Naive thymus-derived CD4-positive, alpha-beta T cell (primary cell): ENCODE data around the gene NEU1. TPM values are rescaled to one million over a fixed set of nuclear protein-coding genes. Genes with fewer than 3 reads are reported as not detected.
"Not testable (repeated sequence)": the region's sequence is repeated elsewhere in the genome, so short reads cannot be mapped to it uniquely, and the experiment has no call there.

Source experiments
- ATAC-seq: fragments of 150-1000 bp; cut with Tn5 transposase; 2 replicates; pipeline ENCODE4 v1.10.0; 2021; ENCODE audit warnings: mild to moderate bottlenecking, moderate library complexity
- CTCF ChIA-PET: fragments of 350-600 bp; sonication (Branson Sonifier 250); formaldehyde crosslinking; loops from one replicate; lab custom pipeline; 2021; ENCODE audit warnings: antibody characterized with exemption; lab: Charles Lee
- POLR2A ChIA-PET: fragments of 350-600 bp; sonication (Branson Sonifier 250); formaldehyde crosslinking; loops from one replicate; lab custom pipeline; 2021; ENCODE audit warnings: antibody characterized with exemption, inconsistent platforms; lab: Charles Lee
- DNase-seq, 9 donors: peaks; one replicate each; pipeline versions ENCODE4 v3.0.0 to v3.0.0-alpha.2; 2020 to 2022; ENCODE audit warnings: mixed read lengths in 1 of 9
- H3K27ac ChIP-seq: one replicate; pipeline ENCODE4 v1.7.0; 2013; ENCODE audit warnings: mild to moderate bottlenecking, low read depth, low read length, moderate library complexity
- H3K27me3 ChIP-seq, 2 donors: one replicate each; pipeline ENCODE4 v1.7.0; 2013; ENCODE audit warnings: low read length in 2 of 2, mild to moderate bottlenecking in 2 of 2, moderate library complexity in 2 of 2; ENCODE audit not compliant: control insufficient read depth in 2 of 2, insufficient read depth in 2 of 2
- H3K36me3 ChIP-seq, 3 experiments: 1 replicate in 2 of 3; 2 replicates in 1 of 3; pipeline ENCODE4 v1.7.0; 2013; ENCODE audit warnings: low read length in 3 of 3, mild to moderate bottlenecking in 3 of 3, moderate library complexity in 1 of 3; ENCODE audit not compliant: insufficient read depth in 3 of 3, control insufficient read depth in 2 of 3
- H3K4me1 ChIP-seq, 2 donors: one replicate each; pipeline ENCODE4 v1.7.0; 2013; ENCODE audit warnings: low read length in 2 of 2, mild to moderate bottlenecking in 2 of 2, moderate library complexity in 1 of 2; ENCODE audit not compliant: control insufficient read depth in 2 of 2, insufficient read depth in 2 of 2
- H3K4me3 ChIP-seq: 2 replicates; pipeline ENCODE4 v1.7.0; 2013; ENCODE audit warnings: mild to moderate bottlenecking, low read length
- H3K9me3 ChIP-seq, 3 experiments: 1 replicate in 2 of 3; 2 replicates in 1 of 3; pipeline ENCODE4 v1.7.0; 2013; ENCODE audit warnings: low read length in 3 of 3; ENCODE audit not compliant: control insufficient read depth in 2 of 3
- H3K27ac Mint-ChIP-seq, 9 donors: one replicate each; pipeline ENCODE4 v1.8.0; 2020 to 2022; ENCODE audit warnings: mixed read lengths in 9 of 9, mild to moderate bottlenecking in 8 of 9, moderate library complexity in 5 of 9, inconsistent platforms in 2 of 9
- H3K27me3 Mint-ChIP-seq, 5 donors: one replicate each; pipeline ENCODE4 v1.8.0; 2021 to 2022; ENCODE audit warnings: mixed read lengths in 5 of 5, mild to moderate bottlenecking in 1 of 5
- H3K36me3 Mint-ChIP-seq, 5 donors: one replicate each; pipeline ENCODE4 v1.8.0; 2020 to 2022; ENCODE audit warnings: mixed read lengths in 5 of 5, mild to moderate bottlenecking in 3 of 5, inconsistent platforms in 1 of 5
- H3K4me1 Mint-ChIP-seq, 7 donors: one replicate each; pipeline ENCODE4 v1.8.0; 2020 to 2022; ENCODE audit warnings: mixed read lengths in 7 of 7, mild to moderate bottlenecking in 3 of 7, inconsistent platforms in 1 of 7
- H3K4me3 Mint-ChIP-seq, 10 donors: one replicate each; pipeline ENCODE4 v1.8.0; 2020 to 2022; ENCODE audit warnings: mild to moderate bottlenecking in 10 of 10, mixed read lengths in 10 of 10, moderate library complexity in 6 of 10, inconsistent platforms in 2 of 10
- H3K9me3 Mint-ChIP-seq, 11 donors: one replicate each; pipeline ENCODE4 v1.8.0; 2020 to 2022; ENCODE audit warnings: mixed read lengths in 11 of 11, mild to moderate bottlenecking in 4 of 11, inconsistent platforms in 1 of 11, moderate library complexity in 1 of 11
- intact Hi-C, 2 donors: fragments of 100-400 bp; cut with micrococcal nuclease; formaldehyde crosslinking; loops; one replicate each; pipeline ENCODE4 v1.15.1; 2023
- polyA plus RNA-seq, 2 donors: library from polyadenylated mRNA; unstranded; fragments of 300-500 nt; fragmentation: Illumina TruSeq; gene quantifications; one replicate each; pipeline ENCODE4 v1.2.3, GENCODE V29; 2021
- total RNA-seq, 6 experiments: library from RNA in 5 of 6; stranded (reverse) in 5 of 6; gene quantifications; 1 replicate in 5 of 6; 2 replicates in 1 of 6; pipeline ENCODE4 v1.2.3 and lab custom pipeline; 2021 to 2026

NEU1 gene
- total and polyA plus RNA-seq, 7 experiments from 2014 or later = 13.6 to 35.0 (median 19.9) TPM

DNA sequence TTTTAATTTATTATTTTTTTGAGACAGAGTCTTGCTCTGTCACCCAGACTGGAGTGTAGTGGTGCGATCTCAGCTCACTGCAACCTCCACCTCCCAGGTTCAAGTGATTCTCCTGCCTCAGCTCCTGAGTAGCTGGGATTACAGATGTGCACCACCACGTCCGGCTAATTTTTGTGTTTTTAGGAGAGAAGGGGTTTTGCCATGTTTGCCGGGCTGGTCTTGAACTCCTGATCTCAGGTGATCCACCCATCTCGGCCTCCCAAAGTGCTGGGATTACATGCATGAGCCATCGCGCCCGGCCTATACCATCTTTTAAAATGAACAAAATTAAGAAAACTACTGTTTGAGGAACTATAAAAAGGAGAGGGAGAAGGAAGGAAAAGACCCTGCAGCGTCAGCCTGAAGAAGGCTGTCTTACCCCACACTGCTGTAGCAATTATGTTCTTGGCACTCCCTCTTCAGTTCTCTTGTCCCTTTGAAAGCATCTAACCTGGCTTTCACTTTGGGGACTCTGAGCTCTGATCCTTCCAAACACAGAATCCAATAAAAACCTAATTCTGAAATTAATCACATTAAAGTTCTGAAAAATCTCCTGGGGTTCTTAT lies 38.9 kb downstream of the NEU1 start:
- ChIA-PET CTCF (interaction anchor here (1.3 kb wide), 1 partner anchor 94 kb away, joined by 6 read pairs; the partner anchor contains the start of gene DDAH2), POLR2A (interaction anchor here (0.6 to 1.7 kb wide), 3 partner anchors 12 to 86 kb away, joined by 3 to 5 read pairs (median 4); no protein-coding TSS in a partner anchor)
- not testable (repeated sequence) for H3K27me3 ChIP-seq, DNase-seq, H3K36me3 Mint-ChIP-seq, H3K27ac ChIP-seq, ATAC-seq, H3K4me3 ChIP-seq, H3K27me3 Mint-ChIP-seq, H3K36me3 ChIP-seq, H3K9me3 Mint-ChIP-seq, H3K9me3 ChIP-seq
- intact Hi-C loops = loop anchor here in 1 of 2 donors (10.0 kb wide), 1 partner anchor 371 kb away; the partner anchor contains the start of genes GPSM3 and PBX2
- H3K4me3 Mint-ChIP-seq = peak overlapping the region in 5 of 10 donors; percentile 29 to 42 (median 34)
- H3K4me1 Mint-ChIP-seq = peaks cover 11 to 60% (median 52%) of the 10 kb centered on the region in 7 donors
- peak overlapping the region in 6 of 9 donors; percentile 28 to 93 (median 46) for H3K27ac Mint-ChIP-seq
- H3K4me1 ChIP-seq = peaks cover 18 to 22% of the 10 kb centered on the region in 2 donors

DNA sequence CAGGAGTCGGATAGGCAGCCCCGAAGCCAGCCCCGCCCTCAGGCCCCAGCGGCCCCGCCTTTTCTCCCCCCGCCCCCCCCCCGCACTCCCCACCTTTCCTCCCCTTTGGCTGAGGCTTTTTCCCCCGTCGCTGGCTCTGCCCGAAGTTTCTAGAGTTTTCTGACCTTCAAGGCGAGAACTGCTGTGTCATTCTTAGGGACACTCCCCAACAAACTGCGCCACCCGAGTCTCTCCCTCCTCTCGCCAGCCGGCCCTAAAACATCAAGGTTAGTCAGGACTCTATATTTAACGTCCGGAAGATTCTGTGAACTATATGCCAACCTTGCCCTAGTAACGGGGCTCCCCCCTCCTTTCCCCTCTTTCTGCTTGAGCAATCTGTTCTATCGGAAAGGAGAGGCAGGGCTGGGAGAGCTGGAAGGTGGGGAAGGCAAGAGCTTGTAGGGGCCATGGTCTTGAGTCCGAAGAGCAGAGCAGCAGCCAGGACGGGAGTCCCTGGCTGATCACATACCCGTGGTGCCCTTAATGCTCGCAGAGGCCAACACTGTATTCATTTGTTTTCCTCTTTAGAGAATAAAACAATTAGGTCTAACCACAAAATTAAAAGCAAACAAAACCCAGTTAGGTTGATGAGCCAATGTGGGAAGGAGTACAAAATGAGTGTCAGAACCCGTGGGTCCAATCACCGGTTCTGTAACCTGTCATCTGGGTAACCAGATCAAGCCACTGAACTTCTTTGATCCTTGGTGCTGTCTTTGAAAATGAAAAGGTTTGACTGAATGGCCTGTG lies 40.4 kb downstream of the NEU1 start:
- intact Hi-C loops = loop anchor here (1.0 to 10.0 kb wide), 2 partner anchors 157 to 373 kb away; partner anchors contain the start of genes GPSM3 (in 1 of the 2) and PBX2 (in 1 of the 2)
- ChIA-PET CTCF (interaction anchor here (0.6 to 1.3 kb wide), 2 partner anchors 67 to 92 kb away, joined by 3 to 6 read pairs; partner anchors contain the start of gene DDAH2), POLR2A (interaction anchor here (0.6 to 1.7 kb wide), 12 partner anchors 11 to 281 kb away, joined by 3 to 6 read pairs (median 4); partner anchors contain the start of genes ABHD16A, C6orf47, DDX39B and LY6G5C)

DNA sequence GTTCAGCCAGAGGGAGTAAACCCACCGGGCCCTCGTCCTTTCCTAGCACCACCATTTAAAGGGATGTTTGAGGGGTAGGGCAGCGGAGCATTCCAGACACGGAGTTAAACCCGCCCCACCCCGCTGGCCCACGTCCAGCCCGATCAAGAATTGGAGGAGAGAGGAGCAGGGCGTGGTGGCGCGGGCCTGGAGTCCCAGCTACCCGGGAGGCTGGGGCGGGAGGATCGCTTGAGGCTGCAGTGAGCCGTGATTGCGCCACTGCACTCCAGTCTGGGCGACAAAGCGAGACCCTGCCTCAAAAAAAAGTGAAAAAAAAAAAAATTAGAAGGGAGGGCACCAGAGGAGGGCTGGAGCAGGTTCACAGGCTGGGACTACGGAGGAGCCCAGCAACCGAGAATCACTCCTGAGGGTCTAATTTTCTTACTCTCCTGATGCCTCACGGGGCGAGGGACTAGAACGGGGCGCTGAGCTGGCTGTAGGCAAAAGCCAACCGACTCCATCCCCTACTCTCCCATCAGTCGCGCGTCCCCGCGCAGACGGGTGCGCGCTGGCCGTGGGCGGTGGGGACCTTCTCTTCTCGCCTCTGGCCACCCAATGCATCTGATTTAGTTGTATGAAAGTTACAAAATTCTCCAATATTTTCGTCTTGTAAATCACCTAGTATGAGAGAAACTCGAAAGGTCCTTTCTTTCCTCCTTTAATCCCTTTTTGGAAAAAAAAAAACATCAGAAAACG lies 41.2 kb downstream of the NEU1 start:
- Mint-ChIP-seq H3K36me3 (peaks cover 0 to 13% (median 0%) of the 10 kb centered on the region in 5 donors), H3K9me3 (no peaks in the 10 kb centered on the region), H3K27ac (peak overlapping the region; percentile 87 to 98 (median 94)), H3K4me1 (peaks cover 5 to 64% (median 54%) of the 10 kb centered on the region in 7 donors), H3K4me3 (peak overlapping the region; percentile 92 to 98 (median 94)), H3K27me3 (no peaks in the 10 kb centered on the region)
- POLR2A ChIA-PET = interaction anchor here (0.6 to 1.4 kb wide), 5 partner anchors 83 to 280 kb away, joined by 3 to 5 read pairs (median 4); partner anchors contain the start of genes ABHD16A, DDX39B and LY6G5C
- CTCF ChIA-PET = interaction anchor here (0.6 kb wide), 2 partner anchors 66 to 83 kb away, joined by 3 read pairs; no protein-coding TSS in a partner anchor
- DNase-seq (peak in 1 of 9 donors; percentile 79), ATAC-seq (peak; percentile 34)
- intact Hi-C loops = loop anchor here (1.0 to 10.0 kb wide), 2 partner anchors 156 to 373 kb away; partner anchors contain the start of genes GPSM3 (in 1 of the 2) and PBX2 (in 1 of the 2)
- Histone ChIP-seq H3K27ac (peak overlapping the region; percentile 81), H3K4me3 (peak overlapping the region; percentile 92), H3K9me3 (no peaks in the 10 kb centered on the region), H3K4me1 (peaks cover 21 to 23% of the 10 kb centered on the region in 2 donors), H3K27me3 (no peaks in the 10 kb centered on the region), H3K36me3 (no peaks in the 10 kb centered on the region)

More for the DNA sequence above, 40.4 kb downstream of the NEU1 start:
- peak overlapping the region; percentile 87 to 98 (median 94) for H3K27ac Mint-ChIP-seq
- Histone ChIP-seq H3K4me1 (peaks cover 24 to 27% of the 10 kb centered on the region in 2 donors), H3K4me3 (peak overlapping the region; percentile 92), H3K36me3 (no peaks in the 10 kb centered on the region), H3K9me3 (no peaks in the 10 kb centered on the region), H3K27ac (peak overlapping the region; percentile 81), H3K27me3 (no peaks in the 10 kb centered on the region)
- peaks cover 0 to 13% (median 0%) of the 10 kb centered on the region in 5 donors for H3K36me3 Mint-ChIP-seq
- H3K9me3 Mint-ChIP-seq = no peaks in the 10 kb centered on the region
- DNase-seq = peak in 8 of 9 donors; percentile 46 to 72 (median 58)
- peak overlapping the region; percentile 92 to 98 (median 94) for H3K4me3 Mint-ChIP-seq
- H3K27me3 Mint-ChIP-seq = no peaks in the 10 kb centered on the region
- ATAC-seq = peak; percentile 57
- H3K4me1 Mint-ChIP-seq = peaks cover 9 to 72% (median 62%) of the 10 kb centered on the region in 7 donors

DNA sequence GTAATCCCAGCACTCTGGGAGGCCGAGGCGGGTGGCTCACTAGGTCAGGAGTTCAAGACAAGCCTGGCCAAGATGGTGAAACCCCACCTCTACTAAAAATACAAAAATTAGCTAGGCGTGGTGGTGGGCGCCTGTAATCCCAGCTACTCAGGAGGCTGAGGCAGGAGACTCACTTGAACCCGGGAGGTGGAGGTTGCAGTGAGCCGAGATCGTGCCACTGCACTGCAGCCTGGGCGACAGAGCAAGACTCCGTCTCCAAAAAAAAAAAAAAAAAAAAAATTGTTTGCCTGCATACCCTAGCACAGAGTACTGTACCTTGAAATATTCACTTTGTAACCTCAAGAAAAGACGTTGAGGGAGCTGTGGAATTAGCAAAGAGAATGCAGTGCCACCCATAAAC lies 42.2 kb downstream of the NEU1 start:
- H3K27ac ChIP-seq, ATAC-seq, H3K9me3 ChIP-seq, DNase-seq, H3K36me3 ChIP-seq, H3K4me3 ChIP-seq, H3K9me3 Mint-ChIP-seq, CTCF ChIA-PET, H3K27me3 Mint-ChIP-seq, H3K27me3 ChIP-seq: not testable (repeated sequence)
- intact Hi-C loops = loop anchor here in 1 of 2 donors (10.0 kb wide), 1 partner anchor 374 kb away; the partner anchor contains the start of genes GPSM3 and PBX2
- H3K27ac Mint-ChIP-seq = peak overlapping the region in 6 of 9 donors; percentile 82 to 98 (median 95)
- POLR2A ChIA-PET = interaction anchor here (1.0 to 3.7 kb wide), 6 partner anchors 10 to 91 kb away, joined by 3 to 23 read pairs (median 4); partner anchors contain the start of genes DDAH2, LSM2 and VARS1
- H3K4me3 Mint-ChIP-seq = peak overlapping the region in 9 of 10 donors; percentile 92 to 98 (median 95)
- H3K4me1 Mint-ChIP-seq = peaks cover 5 to 56% (median 50%) of the 10 kb centered on the region in 7 donors
- peaks cover 0 to 13% (median 0%) of the 10 kb centered on the region in 5 donors for H3K36me3 Mint-ChIP-seq
- H3K4me1 ChIP-seq = peaks cover 21% of the 10 kb centered on the region in 2 donors

DNA sequence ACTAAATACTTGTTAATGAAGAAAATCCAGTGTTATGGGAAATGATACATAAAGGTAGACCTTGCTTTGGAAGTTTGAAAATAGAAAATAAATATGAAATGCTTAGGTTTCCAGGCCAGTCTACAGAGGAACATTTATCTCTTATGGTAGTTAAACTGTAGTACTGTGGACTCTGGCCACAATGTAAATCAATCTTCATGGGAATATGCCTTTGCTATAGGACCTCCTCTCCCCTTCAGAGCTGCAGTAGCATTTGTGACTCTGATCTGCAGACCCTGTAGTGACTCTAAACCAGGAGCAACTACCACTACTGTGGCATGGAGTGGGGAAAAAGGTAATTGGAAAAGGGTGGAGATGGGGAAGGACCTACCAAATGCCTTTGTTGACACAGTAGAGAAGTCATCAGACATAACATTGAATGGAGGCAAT lies 42.7 kb downstream of the NEU1 start:
- H3K27ac Mint-ChIP-seq = peak overlapping the region in 8 of 9 donors; percentile 32 to 85 (median 64)
- H3K36me3 Mint-ChIP-seq = peaks cover 0 to 13% (median 0%) of the 10 kb centered on the region in 5 donors
- Histone ChIP-seq H3K4me3 (no peak overlapping the region), H3K27ac (no peak overlapping the region), H3K36me3 (peaks cover 0 to 4% (median 0%) of the 10 kb centered on the region in 3 experiments), H3K4me1 (peaks cover 21% of the 10 kb centered on the region in 2 donors), H3K27me3 (no peaks in the 10 kb centered on the region), H3K9me3 (no peaks in the 10 kb centered on the region)
- H3K27me3 Mint-ChIP-seq = no peaks in the 10 kb centered on the region
- ChIA-PET CTCF (interaction anchor here (0.5 kb wide), 1 partner anchor 270 kb away, joined by 3 read pairs; no protein-coding TSS in a partner anchor), POLR2A (interaction anchor here (0.8 to 3.7 kb wide), 7 partner anchors 10 to 261 kb away, joined by 3 to 23 read pairs (median 4); partner anchors contain the start of genes DDAH2, LSM2 and VARS1)
- intact Hi-C loops = loop anchor here in 1 of 2 donors (10.0 kb wide), 1 partner anchor 375 kb away; the partner anchor contains the start of genes GPSM3 and PBX2
- no peak for ATAC-seq
- peaks cover 5 to 52% (median 47%) of the 10 kb centered on the region in 7 donors for H3K4me1 Mint-ChIP-seq
- no peaks in the 10 kb centered on the region for H3K9me3 Mint-ChIP-seq
- DNase-seq = no peak
- H3K4me3 Mint-ChIP-seq = peak overlapping the region in 8 of 10 donors; percentile 47 to 77 (median 60)
